Gastroesophageal sphincter (tissue), 4 donors: ENCODE measurements around the gene TMEM101. TPM values are rescaled to one million over a fixed set of nuclear protein-coding genes. Genes with fewer than 3 reads are reported as not detected.
"Not testable (repeated sequence)": the region's sequence is repeated elsewhere in the genome, so short reads cannot be mapped to it uniquely, and the experiment has no call there.

Experiments used
- ATAC-seq: fragments of 150-250 bp; one replicate; pipeline ENCODE4 v1.9.1; 2016; ENCODE audit warnings: mild to moderate bottlenecking, moderate library complexity
- H3K27ac ChIP-seq, 4 donors: fragments of 200-600 bp; sonication (generic) in 3 of 4; 1 replicate in 3 of 4; 2 replicates in 1 of 4; pipeline ENCODE4 v1.5.1; 2016 to 2019
- H3K27me3 ChIP-seq: fragments of 200-600 bp; sonication (generic); one replicate; pipeline ENCODE4 v1.5.1; 2019
- H3K36me3 ChIP-seq, 2 donors: fragments of 200-600 bp; sonication (generic); one replicate each; pipeline ENCODE4 v1.5.1; 2019; ENCODE audit warnings: control low read depth in 1 of 2
- H3K4me1 ChIP-seq, 3 donors: fragments of 200-600 bp; sonication (generic); 1 replicate in 2 of 3; 2 replicates in 1 of 3; pipeline ENCODE4 v1.5.1; 2016 to 2019; ENCODE audit warnings: control low read depth in 2 of 3
- H3K4me3 ChIP-seq, 2 donors: fragments of 200-600 bp; sonication (generic); one replicate each; pipeline ENCODE4 v1.5.1; 2019; ENCODE audit warnings: mild to moderate bottlenecking in 1 of 2, moderate library complexity in 1 of 2
- H3K9me3 ChIP-seq, 3 donors: fragments of 200-600 bp; sonication (generic); one replicate each; pipeline ENCODE4 v1.5.1; 2017 to 2019; ENCODE audit warnings: control low read depth in 2 of 3
- EP300 ChIP-seq: sonication (generic); formaldehyde crosslinking; IDR thresholded peaks from one replicate; pipeline ENCODE4 v1.6.1; 2017; ENCODE audit warnings: antibody characterized with exemption, mild to moderate bottlenecking
- POLR2A ChIP-seq, 2 donors: fragments of 450-650 bp; IDR thresholded peaks; one replicate each; pipeline ENCODE4 v1.6.1; 2017; ENCODE audit warnings: antibody characterized with exemption in 2 of 2, mild to moderate bottlenecking in 2 of 2, moderate library complexity in 1 of 2
- POLR2AphosphoS5 ChIP-seq: sonication (generic); formaldehyde crosslinking; IDR thresholded peaks from one replicate; pipeline ENCODE4 v1.6.1; 2017; ENCODE audit warnings: antibody characterized with exemption
- WGBS, 2 donors: methylation state at CpG; one replicate each; pipeline ENCODE4 v1.1.5; 2018; ENCODE audit warnings: low coverage in 1 of 2; 5-methylcytosine and 5-hydroxymethylcytosine counted together
- small RNA-seq, 4 donors: library from RNA; depleted of rRNA; stranded (forward); fragments of <200 nt; gene quantifications; one replicate each; pipeline ENCODE3, GENCODE V24; 2016
- total RNA-seq, 4 donors: library from RNA; depleted of rRNA; stranded (reverse); fragments of >200 nt; gene quantifications; one replicate each; pipeline ENCODE4 v1.1.0, GENCODE V29; 2016
- TF ChIP-seq, protein P1 (sequence below), 4 experiments: fragments of 200-600 bp in 2 of 4; fragments of 450-650 bp in 2 of 4; sonication (generic) in 1 of 4; IDR thresholded peaks; one replicate each; pipeline ENCODE4 v1.5.1; 2017 to 2019; ENCODE audit warnings: antibody characterized with exemption in 4 of 4, mild to moderate bottlenecking in 2 of 4, moderate library complexity in 2 of 4

Gene TMEM101
- total RNA-seq, 4 donors from 2014 or later, result 27.6 to 39.8 (median 33.6) TPM

GRCh38 chr17:43966276-43966675 lies 48.5 kb downstream of the TMEM101 start:
- no peaks in the 10 kb centered on the region for H3K9me3 ChIP-seq
- ATAC-seq, result no peak
- H3K4me1 ChIP-seq, result peaks cover 0 to 4% (median 0%) of the 10 kb centered on the region in 3 donors
- peaks cover 22% of the 10 kb centered on the region for H3K27me3 ChIP-seq
- no peak overlapping the region for H3K4me3 ChIP-seq
- no peaks in the 10 kb centered on the region for H3K36me3 ChIP-seq
- TF ChIP-seq POLR2A (IDR thresholded peaks at IDR 0.05) (no peak), POLR2AphosphoS5 (no peak), EP300 (no peak)
- TF ChIP-seq, protein P1, sequence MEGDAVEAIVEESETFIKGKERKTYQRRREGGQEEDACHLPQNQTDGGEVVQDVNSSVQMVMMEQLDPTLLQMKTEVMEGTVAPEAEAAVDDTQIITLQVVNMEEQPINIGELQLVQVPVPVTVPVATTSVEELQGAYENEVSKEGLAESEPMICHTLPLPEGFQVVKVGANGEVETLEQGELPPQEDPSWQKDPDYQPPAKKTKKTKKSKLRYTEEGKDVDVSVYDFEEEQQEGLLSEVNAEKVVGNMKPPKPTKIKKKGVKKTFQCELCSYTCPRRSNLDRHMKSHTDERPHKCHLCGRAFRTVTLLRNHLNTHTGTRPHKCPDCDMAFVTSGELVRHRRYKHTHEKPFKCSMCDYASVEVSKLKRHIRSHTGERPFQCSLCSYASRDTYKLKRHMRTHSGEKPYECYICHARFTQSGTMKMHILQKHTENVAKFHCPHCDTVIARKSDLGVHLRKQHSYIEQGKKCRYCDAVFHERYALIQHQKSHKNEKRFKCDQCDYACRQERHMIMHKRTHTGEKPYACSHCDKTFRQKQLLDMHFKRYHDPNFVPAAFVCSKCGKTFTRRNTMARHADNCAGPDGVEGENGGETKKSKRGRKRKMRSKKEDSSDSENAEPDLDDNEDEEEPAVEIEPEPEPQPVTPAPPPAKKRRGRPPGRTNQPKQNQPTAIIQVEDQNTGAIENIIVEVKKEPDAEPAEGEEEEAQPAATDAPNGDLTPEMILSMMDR (IDR thresholded peaks at IDR 0.05), result no peak
- no peak overlapping the region for H3K27ac ChIP-seq
- WGBS, 2 donors, result 76% methylated on average over 3 of the region's 3 CpGs; no CpG with 5 or more reads in 1 of the 2 donors

DNA sequence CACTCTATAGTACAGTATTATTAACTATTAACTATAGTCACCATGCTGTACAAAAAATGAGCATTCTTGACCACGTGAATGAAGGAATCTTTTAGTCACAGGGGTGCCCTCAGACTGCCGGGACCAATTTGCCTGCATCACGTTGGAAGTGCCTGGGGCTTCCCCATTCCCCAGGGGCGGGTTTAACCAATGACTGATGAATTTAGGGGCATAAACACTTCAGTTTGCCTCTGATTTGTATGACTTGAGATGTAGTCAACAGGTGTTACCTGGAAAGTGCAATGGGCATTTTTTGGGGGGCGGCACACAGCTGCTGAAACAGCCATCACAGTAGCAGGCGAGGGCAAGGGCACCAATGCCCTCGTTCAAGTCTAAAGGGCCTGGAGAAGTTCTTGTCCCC lies 52.3 kb downstream of the TMEM101 start:
- no peak overlapping the region for H3K27ac ChIP-seq
- peaks cover 37% of the 10 kb centered on the region for H3K27me3 ChIP-seq
- ATAC-seq, result no peak
- H3K4me3 ChIP-seq, result no peak overlapping the region
- H3K36me3 ChIP-seq, result no peaks in the 10 kb centered on the region
- no peaks in the 10 kb centered on the region for H3K9me3 ChIP-seq
- no peak for TF ChIP-seq POLR2AphosphoS5
- H3K4me1 ChIP-seq, result peaks cover 0 to under 1% (median 0%) of the 10 kb centered on the region in 3 donors
- WGBS, 2 donors, result 35 to 49% methylated on average over 6 of the region's 7 CpGs

- no peak overlapping the region for H3K4me3 ChIP-seq
- no peak overlapping the region for H3K27ac ChIP-seq
- WGBS, 2 donors, result 80 to 93% methylated on average over 1 to 2 of the region's 2 CpGs
- H3K27me3 ChIP-seq, result peaks cover 40% of the 10 kb centered on the region
- no peak for ATAC-seq
- TF ChIP-seq, protein P1 (IDR thresholded peaks at IDR 0.05), result no peak
- no peak for TF ChIP-seq POLR2A (IDR thresholded peaks at IDR 0.05)
- no peak for TF ChIP-seq POLR2AphosphoS5
- no peak for TF ChIP-seq EP300
- H3K9me3 ChIP-seq, result no peaks in the 10 kb centered on the region
- H3K4me1 ChIP-seq, result no peaks in the 10 kb centered on the region
- H3K36me3 ChIP-seq, result no peaks in the 10 kb centered on the region
Measured at GRCh38 chr17:43961954-43962353, 52.8 kb downstream of the TMEM101 start.

- H3K27ac ChIP-seq, ATAC-seq, H3K4me1 ChIP-seq, H3K36me3 ChIP-seq, H3K4me3 ChIP-seq, H3K9me3 ChIP-seq: not testable (repeated sequence)
- 90 to 93% methylated on average over 3 to 6 of the region's 6 CpGs for WGBS, 2 donors
- H3K27me3 ChIP-seq, result peaks cover 47% of the 10 kb centered on the region
Measured at GRCh38 chr17:43961292-43961691, 53.5 kb downstream of the TMEM101 start.

Small RNA genes lying within 50 kb of the gene (small RNA-seq; reads per million reads assigned to genes)
- gene RF00012, result 0 reads per million in 4 donors

Other genes with a start within 250 kb of the TMEM101 start
- 100 to 1,000 TPM; 127 to 228 (median 154) TPM for gene DUSP3, start 236.0 kb downstream of the TMEM101 start, total RNA-seq
- gene CFAP97D1, start 234.5 kb downstream of the TMEM101 start, total RNA-seq, result under 1 TPM in 1 of 4 donors, not detected in 3; 0.12 TPM
- gene MPP3, start 181.8 kb downstream of the TMEM101 start, total RNA-seq, result 10 to 100 TPM in 1 of 4 donors, 1 to 10 TPM in 3; 5.1 to 10.8 (median 7.8) TPM
- 10 to 100 TPM in 1 of 4 donors, 1 to 10 TPM in 3; 1.6 to 16.2 (median 3.7) TPM for gene CD300LG, start 167.8 kb downstream of the TMEM101 start, total RNA-seq
- gene MPP2, start 107.4 kb downstream of the TMEM101 start, total RNA-seq, result 10 to 100 TPM in 3 of 4 donors, 1 to 10 TPM in 1; 6.3 to 20.9 (median 15.1) TPM
- not detected for gene PPY, start 72.5 kb downstream of the TMEM101 start, total RNA-seq
- gene PYY, start 61.0 kb downstream of the TMEM101 start, total RNA-seq, result not detected
- gene NAGS, start 10.3 kb downstream of the TMEM101 start, total RNA-seq, result 1 to 10 TPM in 2 of 4 donors, under 1 TPM in 2; 0.62 to 3.0 (median 1.0) TPM
- 10 to 100 TPM; 33.3 to 53.0 (median 41.1) TPM for gene LSM12, start 51.7 kb upstream of the TMEM101 start, total RNA-seq
- 10 to 100 TPM; 22.1 to 27.5 (median 26.2) TPM for gene G6PC3, start 55.8 kb upstream of the TMEM101 start, total RNA-seq
- gene HDAC5, start 108.7 kb upstream of the TMEM101 start, total RNA-seq, result 100 to 1,000 TPM in 2 of 4 donors, 10 to 100 TPM in 2; 78.1 to 152 (median 112) TPM
- gene HROB, start 127.0 kb upstream of the TMEM101 start, total RNA-seq, result 1 to 10 TPM in 2 of 4 donors, under 1 TPM in 1, not detected in 1; 0.81 to 1.5 (median 1.3) TPM
- 1 to 10 TPM; 1.8 to 6.9 (median 3.9) TPM for gene ASB16, start 155.7 kb upstream of the TMEM101 start, total RNA-seq
- 10 to 100 TPM; 28.3 to 36.1 (median 29.8) TPM for gene TMUB2, start 172.0 kb upstream of the TMEM101 start, total RNA-seq
- gene ATXN7L3, start 184.9 kb upstream of the TMEM101 start, total RNA-seq, result 10 to 100 TPM; 33.2 to 63.0 (median 49.0) TPM
- 10 to 100 TPM; 55.6 to 85.5 (median 60.4) TPM for gene UBTF, start 204.7 kb upstream of the TMEM101 start, total RNA-seq